GM12878 (cell line): ENCODE measurements around the gene ATXN7L1. TPM values are rescaled to one million over a fixed set of nuclear protein-coding genes. Genes with fewer than 3 reads are reported as not detected.

Experiments
- BACH1 ChIP-seq: fragments of 450-650 bp; IDR thresholded peaks from 2 replicates; pipeline ENCODE4 v1.6.1; 2017; ENCODE audit warnings: mild to moderate bottlenecking, borderline replicate concordance
- CHD1 ChIP-seq: IDR thresholded peaks from 2 replicates; pipeline ENCODE4 v1.6.1; 2012; ENCODE audit warnings: low read depth, low read length, improper control_type of control experiment
- CHD2 ChIP-seq: IDR thresholded peaks from 2 replicates; pipeline ENCODE4 v1.6.1; 2011; ENCODE audit warnings: low read depth, low read length, improper control_type of control experiment, borderline replicate concordance
- E2F8 ChIP-seq: fragments of 450-650 bp; IDR thresholded peaks from 2 replicates; pipeline ENCODE4 v1.6.1; 2018; ENCODE audit warnings: mild to moderate bottlenecking, low read depth, moderate library complexity; ENCODE audit not compliant: partially characterized antibody
- EED ChIP-seq: sonication (generic); IDR thresholded peaks from 2 replicates; pipeline ENCODE4 v1.6.1; 2016; ENCODE audit warnings: antibody characterized with exemption, low read depth
- EP300 ChIP-seq, 2 experiments: fragments of 150-350 bp in 1 of 2; IDR thresholded peaks; 2 replicates each; pipeline ENCODE4 v1.6.1; 2011 to 2012; ENCODE audit warnings: low read depth in 2 of 2, low read length in 2 of 2, borderline replicate concordance in 1 of 2, improper control_type of control experiment in 1 of 2, inconsistent platforms in 1 of 2; ENCODE audit not compliant: control insufficient read depth in 1 of 2
- HDAC6 ChIP-seq: fragments of 200-600 bp; sonication (generic); IDR thresholded peaks from one replicate; pipeline ENCODE4 v1.8.0; 2017; ENCODE audit warnings: antibody characterized with exemption; ENCODE audit not compliant: unreplicated experiment
- IRF4 ChIP-seq: IDR thresholded peaks from 2 replicates; pipeline ENCODE4 v1.6.1; 2011; ENCODE audit warnings: low read depth, low read length
- KDM1A ChIP-seq: fragments of 200-600 bp; sonication (generic); IDR thresholded peaks from 2 replicates; pipeline ENCODE4 v1.6.1; 2016; ENCODE audit warnings: borderline replicate concordance
- NR2C2 ChIP-seq: IDR thresholded peaks from 2 replicates; pipeline ENCODE4 v1.6.1; 2011; ENCODE audit warnings: borderline replicate concordance, low read depth; ENCODE audit not compliant: control insufficient read depth, insufficient read length
- PKNOX1 ChIP-seq: fragments of 450-650 bp; IDR thresholded peaks from 2 replicates; pipeline ENCODE4 v1.6.1; 2016; ENCODE audit warnings: mild to moderate bottlenecking
- RB1 ChIP-seq: fragments of 450-650 bp; formaldehyde crosslinking; IDR thresholded peaks from 2 replicates; pipeline ENCODE4 v1.6.1; 2017; ENCODE audit warnings: mild to moderate bottlenecking, borderline replicate concordance
- RFX5 ChIP-seq: IDR thresholded peaks from 2 replicates; pipeline ENCODE4 v1.6.1; 2011; ENCODE audit warnings: low read depth, low read length, improper control_type of control experiment
- RUNX3 ChIP-seq: IDR thresholded peaks from 2 replicates; pipeline ENCODE4 v1.6.1; 2012; ENCODE audit warnings: low read length, inconsistent platforms
- SMARCA5 ChIP-seq: fragments of 450-650 bp; IDR thresholded peaks from 2 replicates; pipeline ENCODE4 v1.6.1; 2017; ENCODE audit warnings: mild to moderate bottlenecking
- SPI1 ChIP-seq: IDR thresholded peaks from 2 replicates; pipeline ENCODE4 v1.6.1; 2011; ENCODE audit warnings: low read depth, mild to moderate bottlenecking, low read length, moderate library complexity, borderline replicate concordance; ENCODE audit not compliant: insufficient read depth
- SUPT20H ChIP-seq: IDR thresholded peaks from 2 replicates; pipeline ENCODE4 v1.6.1; 2011; ENCODE audit warnings: low read depth, mild to moderate bottlenecking, low read length, moderate library complexity, borderline replicate concordance; ENCODE audit not compliant: control insufficient read depth
- YY1 ChIP-seq: IDR thresholded peaks from 2 replicates; pipeline ENCODE4 v1.6.1; 2011; ENCODE audit warnings: low read depth, mild to moderate bottlenecking, low read length
- ZNF384 ChIP-seq: IDR thresholded peaks from 2 replicates; pipeline ENCODE4 v1.6.1; 2012; ENCODE audit warnings: low read depth, mild to moderate bottlenecking, low read length, improper control_type of control experiment, borderline replicate concordance
- ZSCAN29 ChIP-seq: fragments of 450-650 bp; IDR thresholded peaks from 2 replicates; pipeline ENCODE4 v1.6.1; 2017; ENCODE audit warnings: mild to moderate bottlenecking, moderate library complexity
- polyA plus RNA-seq, 11 experiments: library from polyadenylated mRNA; depleted of rRNA in 4 of 11; unstranded in 6 of 11; stranded (reverse) in 5 of 11; fragments of >200 nt; fragmentation: Nextera tagmentation in 4 of 11; fragmentation: Illumina TruSeq in 1 of 11; extraction: Ambion mirVana in 4 of 11; extraction: Trizol in 1 of 11; gene quantifications; 1 replicate in 1 of 11; 2 replicates in 10 of 11; pipeline versions ENCODE4 v1.2.1 to v1.2.3, GENCODE V29; 2011 to 2016; ENCODE audit warnings: inconsistent platforms in 2 of 11, missing spikeins in 2 of 11, low read depth in 1 of 11
- total RNA-seq, 4 experiments: library from RNA; depleted of rRNA in 3 of 4; stranded (reverse); fragments of >200 nt in 3 of 4; fragmentation: Illumina TruSeq in 1 of 4; extraction: Trizol in 1 of 4; gene quantifications; 2 replicates each; pipeline versions ENCODE4 v1.2.1 to v1.2.3, GENCODE V29; 2013 to 2021
- TF ChIP-seq, protein P1 (sequence below): IDR thresholded peaks from 2 replicates; pipeline ENCODE4 v1.6.1; 2012; ENCODE audit warnings: low read depth, low read length, improper control_type of control experiment

The ATXN7L1 gene
- total and polyA plus RNA-seq, 10 of the 15 experiments (the other 5 are each of a cell fraction or from before 2014, with no cell fraction given) = 0.40 to 2.9 (median 1.2) TPM

- TF ChIP-seq, protein P1, sequence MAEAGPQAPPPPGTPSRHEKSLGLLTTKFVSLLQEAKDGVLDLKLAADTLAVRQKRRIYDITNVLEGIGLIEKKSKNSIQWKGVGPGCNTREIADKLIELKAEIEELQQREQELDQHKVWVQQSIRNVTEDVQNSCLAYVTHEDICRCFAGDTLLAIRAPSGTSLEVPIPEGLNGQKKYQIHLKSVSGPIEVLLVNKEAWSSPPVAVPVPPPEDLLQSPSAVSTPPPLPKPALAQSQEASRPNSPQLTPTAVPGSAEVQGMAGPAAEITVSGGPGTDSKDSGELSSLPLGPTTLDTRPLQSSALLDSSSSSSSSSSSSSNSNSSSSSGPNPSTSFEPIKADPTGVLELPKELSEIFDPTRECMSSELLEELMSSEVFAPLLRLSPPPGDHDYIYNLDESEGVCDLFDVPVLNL = no peak
- no peak for TF ChIP-seq ZSCAN29
- peak; percentile 89; the same call in 1 of the 2 replicates for TF ChIP-seq SMARCA5
- TF ChIP-seq CHD2 = no peak
- TF ChIP-seq SPI1 = peak; percentile 75
- TF ChIP-seq RUNX3 = peak; percentile 41; the same call in 1 of the 2 replicates
- peak; percentile 23; the same call in 1 of the 2 replicates for TF ChIP-seq BACH1
- TF ChIP-seq CHD1 = no peak
- peak; percentile 76 for TF ChIP-seq EED
- peak; percentile 60 to 71; a peak in 2 of 4 replicates for TF ChIP-seq EP300 (IDR thresholded peaks at IDR 0.05; ENCODE audit: borderline replicate concordance in 1 of 2, control insufficient read depth in 1 of 2, low read depth in 2 of 2, low read length in 2 of 2)
- TF ChIP-seq SUPT20H = no peak
- TF ChIP-seq NR2C2 = no peak
- no peak for TF ChIP-seq HDAC6
- TF ChIP-seq ZNF384 = no peak
- TF ChIP-seq KDM1A = no peak
- peak; percentile 60; the same call in 1 of the 2 replicates for TF ChIP-seq RFX5
- peak; percentile 45; the same call in 1 of the 2 replicates for TF ChIP-seq PKNOX1
- no peak for TF ChIP-seq E2F8
- no peak for TF ChIP-seq RB1
- TF ChIP-seq YY1 = no peak
- TF ChIP-seq IRF4 = no peak
Measured at GRCh38 chr7:105806592-105807447, 69.6 kb downstream of the ATXN7L1 start (continued).
